ENCODE data around the gene SLC44A5. TPM values are rescaled to one million over a fixed set of nuclear protein-coding genes. Genes with fewer than 3 reads are reported as not detected.
A peak's percentile ranks its signal among the peaks of the same experiment; 100 is the strongest.

Gene SLC44A5
- polyA plus RNA-seq, 2 of the 4 experiments (the other 2 are of a cell fraction), result 0.10 to 1.5 TPM

DNA sequence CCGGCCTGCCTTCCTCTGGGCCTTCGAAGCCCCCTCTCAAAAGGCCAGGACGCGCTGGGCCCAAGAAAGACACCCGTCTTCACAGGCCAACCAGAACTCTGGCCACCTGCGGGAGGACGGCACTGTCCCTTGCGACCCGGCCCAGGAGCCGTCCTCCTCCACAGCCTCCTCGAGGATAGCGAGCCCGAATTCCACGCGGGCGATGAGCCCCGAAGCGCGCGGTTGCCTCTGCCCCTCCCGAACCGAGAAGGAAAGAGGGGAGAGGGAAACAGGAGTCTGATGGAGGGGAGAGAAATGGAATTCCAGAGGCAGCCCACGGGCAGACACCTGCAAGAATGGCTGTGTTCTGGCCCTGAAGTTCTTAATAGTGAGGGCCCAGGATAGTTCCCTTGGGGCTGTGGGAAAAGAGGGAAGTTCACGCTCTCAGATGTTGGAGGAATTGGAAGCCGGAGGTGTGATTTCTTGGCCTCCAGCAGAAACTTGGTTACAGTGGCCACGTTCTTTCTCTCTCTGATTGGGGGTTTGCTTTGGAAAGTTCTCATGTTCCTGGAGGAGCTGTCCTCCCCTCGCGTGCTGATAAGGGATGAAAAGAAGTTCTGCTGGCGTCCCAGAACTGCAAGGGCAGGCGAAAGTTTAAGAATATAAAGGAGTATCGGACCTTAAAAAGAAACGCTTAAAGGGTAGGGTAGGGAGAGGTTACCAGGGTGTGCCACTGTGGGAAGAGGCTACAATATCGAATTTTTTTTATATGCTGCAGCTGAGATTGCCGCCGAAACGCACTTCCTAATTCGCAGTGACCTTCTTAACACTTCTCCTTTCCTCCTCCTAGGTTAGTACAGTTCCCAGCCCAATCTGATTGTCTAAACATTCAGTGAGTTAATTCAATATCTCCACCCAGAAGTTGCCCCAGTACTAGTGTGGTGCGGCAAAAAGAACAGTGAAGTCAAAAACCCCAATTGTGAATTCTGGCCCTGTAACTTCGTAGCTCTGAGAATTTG, 5.8 kb upstream of the SLC44A5 start:
- ATAC-seq, result no peak
- no peak for DNase-seq (ENCODE audit: low read depth in 1 of 2, low spot score in 1 of 2)
- Histone ChIP-seq H3K4me1 (no peaks in the 10 kb centered on the region), H3K4me3 (peak overlapping the region; percentile 56), H3K4me2 (peak overlapping the region; percentile 99), H3K9me3 (no peaks in the 10 kb centered on the region), H3K27ac (no peak overlapping the region; a peak in 1 of 6 replicates)
- FAIRE-seq, result no peak
- ChIA-PET POLR2A (no interaction called here), CTCF (interaction anchor here (1.4 kb wide), 1 partner anchor 15 kb away, joined by 4 read pairs; no protein-coding TSS in a partner anchor)
- WGBS (ENCODE audit: missing lambda C conversion rate), result 78% methylated on average over 17 of the region's 39 CpGs
- TF ChIP-seq PBX3 (IDR thresholded peaks at IDR 0.05) (no peak), HEYL (CRISPR knock-in tag; IDR thresholded peaks at IDR 0.05) (no peak)

DNA sequence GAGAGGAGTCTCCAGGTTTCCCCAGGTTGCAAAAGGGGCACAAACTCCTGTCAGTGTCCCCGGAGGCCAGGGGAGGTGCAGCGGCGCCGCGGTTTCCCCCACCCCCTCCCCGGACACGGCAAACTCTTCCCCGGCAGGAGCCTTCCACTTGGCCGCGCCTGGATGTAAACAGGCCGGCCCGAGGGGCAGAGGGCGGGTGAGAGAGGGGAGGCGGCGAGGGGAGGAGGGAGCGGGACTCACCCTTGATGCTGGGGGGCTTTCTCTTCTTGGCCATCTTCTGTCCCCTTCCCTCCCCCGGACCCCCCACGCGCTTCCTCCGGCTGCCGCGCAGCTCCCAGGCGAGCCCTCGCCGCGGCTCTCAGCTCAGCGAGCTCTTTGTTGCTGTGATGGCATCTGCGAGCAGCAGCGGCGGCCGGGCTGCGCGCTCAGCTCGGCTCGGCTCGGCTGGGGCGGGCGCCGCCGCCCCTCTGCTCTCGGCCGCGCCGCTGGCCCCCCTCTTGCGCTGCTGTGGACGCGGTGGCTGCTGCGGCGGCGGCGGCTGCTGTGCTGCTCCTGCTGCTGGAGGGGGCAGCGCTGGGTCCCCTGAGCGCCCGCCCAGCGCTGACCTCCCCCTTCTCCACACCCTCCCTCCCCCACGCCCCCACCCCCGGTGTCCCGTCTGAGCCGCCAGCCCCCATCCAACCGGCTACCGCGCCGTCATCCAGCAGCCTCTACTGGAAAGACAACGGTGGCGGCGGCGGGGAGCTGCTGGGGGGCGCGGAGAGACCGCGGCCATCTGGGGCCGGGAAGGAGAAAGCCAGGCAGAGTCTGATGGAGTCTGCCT, 4.9 kb upstream of the SLC44A5 start:
- Histone ChIP-seq H3K9me3 (no peaks in the 10 kb centered on the region), H3K4me3 (peak overlapping the region; percentile 56), H3K27ac (peak overlapping the region in 1 of 2 experiments; percentile 63; a peak in 3 of 6 replicates), H3K4me2 (peak overlapping the region; percentile 99), H3K4me1 (no peaks in the 10 kb centered on the region)
- ChIA-PET POLR2A (no interaction called here), CTCF (interaction anchor here (0.6 to 2.2 kb wide), 4 partner anchors 11 to 145 kb away, joined by 3 to 8 read pairs (median 4); no protein-coding TSS in a partner anchor)
- TF ChIP-seq HOXA7 (CRISPR knock-in tag; IDR thresholded peaks at IDR 0.05), result no peak
- 1% methylated on average over 19 of the region's 72 CpGs for WGBS (ENCODE audit: missing lambda C conversion rate)
- ATAC-seq, result peak; percentile 66
- no peak for FAIRE-seq
- peak in 1 of 2 experiments; percentile 10 for DNase-seq (ENCODE audit: low read depth in 1 of 2, low spot score in 1 of 2)

GRCh38 chr1:75614399-75614756, 3.5 kb upstream of the SLC44A5 start:
- no peak for FAIRE-seq
- peak overlapping the region; percentile 99 for H3K4me2 ChIP-seq
- no peak for TF ChIP-seq USF2 (IDR thresholded peaks at IDR 0.05)
- TF ChIP-seq NR3C1 (IDR thresholded peaks at IDR 0.05), result no peak
- no peak for TF ChIP-seq BCL3 (IDR thresholded peaks at IDR 0.05)
- no peak for TF ChIP-seq FOSB (CRISPR knock-in tag; IDR thresholded peaks at IDR 0.05)
- TF ChIP-seq HOXA7 (CRISPR knock-in tag; IDR thresholded peaks at IDR 0.05), result no peak
- TF ChIP-seq ESRRA (IDR thresholded peaks at IDR 0.05; ENCODE audit: borderline replicate concordance, low read length), result no peak
- no peak for TF ChIP-seq EHF (CRISPR knock-in tag; IDR thresholded peaks at IDR 0.05)
- no peak for TF ChIP-seq CBX2 (IDR thresholded peaks at IDR 0.05; ENCODE audit: borderline replicate concordance, low read depth)
- TF ChIP-seq NPAS2 (CRISPR knock-in tag; IDR thresholded peaks at IDR 0.05; ENCODE audit: borderline replicate concordance), result no peak
- no peak for TF ChIP-seq FOSL2 (IDR thresholded peaks at IDR 0.05)
- TF ChIP-seq FOSL2 (CRISPR knock-in tag; IDR thresholded peaks at IDR 0.05), result no peak
- no peak for TF ChIP-seq RNF2 (IDR thresholded peaks at IDR 0.05; ENCODE audit: borderline replicate concordance, low read depth)
- TF ChIP-seq TFCP2L1 (CRISPR knock-in tag; IDR thresholded peaks at IDR 0.05), result no peak
- TF ChIP-seq ZSCAN20 (CRISPR knock-in tag; IDR thresholded peaks at IDR 0.05), result no peak
- TF ChIP-seq ZC3H11A (IDR thresholded peaks at IDR 0.05), result no peak
- TF ChIP-seq POLR2AphosphoS2 (conservative IDR thresholded peaks at IDR 0.05; ENCODE audit: low read length), result no peak
- TF ChIP-seq POLR2A (IDR thresholded peaks at IDR 0.05; ENCODE audit: low read length), result no peak
- TF ChIP-seq HES2 (IDR thresholded peaks at IDR 0.05), result no peak
- no peak for TF ChIP-seq HOXB5 (CRISPR knock-in tag; IDR thresholded peaks at IDR 0.05)
- TF ChIP-seq CEBPB (IDR thresholded peaks at IDR 0.05), result no peak
- TF ChIP-seq PBX3 (IDR thresholded peaks at IDR 0.05), result no peak
- ChIA-PET POLR2A (no interaction called here), CTCF (interaction anchor here (0.7 to 2.2 kb wide), 7 partner anchors 10 to 355 kb away, joined by 3 to 8 read pairs (median 4); no protein-coding TSS in a partner anchor)
- ATAC-seq, result peak; percentile 17 to 26; a peak in 4 of 6 replicates
- no peak for DNase-seq (ENCODE audit: low read depth in 1 of 2, low spot score in 1 of 2)
- no peaks in the 10 kb centered on the region for H3K4me1 ChIP-seq
- peak overlapping the region; percentile 56; the same call in 1 of the 3 replicates for H3K4me3 ChIP-seq
- 39% methylated on average over 8 of the region's 8 CpGs for WGBS (ENCODE audit: missing lambda C conversion rate)
- H3K9me3 ChIP-seq, result no peaks in the 10 kb centered on the region
- H3K27ac ChIP-seq, result no peak overlapping the region
